B cell (primary cell): ENCODE measurements around the gene BMP7. TPM values are rescaled to one million over a fixed set of nuclear protein-coding genes. Genes with fewer than 3 reads are reported as not detected.

Source experiments
- ATAC-seq: fragments of 200-7000 bp; cut with Tn5 transposase; one replicate; pipeline ENCODE4 v1.10.0; 2021; ENCODE audit warnings: low read depth, mild to moderate bottlenecking, moderate number of reproducible peaks, moderate library complexity
- CTCF ChIA-PET: fragments of 350-600 bp; sonication (Branson Sonifier 250); formaldehyde crosslinking; loops from one replicate; lab custom pipeline; 2021; ENCODE audit warnings: antibody characterized with exemption, inconsistent platforms; lab: Charles Lee
- POLR2A ChIA-PET: fragments of 350-600 bp; sonication (Branson Sonifier 250); formaldehyde crosslinking; loops from one replicate; lab custom pipeline; 2021; ENCODE audit warnings: antibody characterized with exemption; lab: Charles Lee
- DNase-seq: peaks from one replicate; pipeline ENCODE4 v3.0.0; 2013
- H2AFZ ChIP-seq: 2 replicates; pipeline ENCODE4 v1.6.1; 2012; ENCODE audit warnings: mild to moderate bottlenecking, low read depth, low read length; ENCODE audit not compliant: insufficient read depth, poor library complexity, severe bottlenecking
- H3K27ac ChIP-seq, 2 donors: 1 replicate in 1 of 2; 2 replicates in 1 of 2; pipeline ENCODE4 v1.5.1; 2012 to 2013; ENCODE audit warnings: low read length in 2 of 2, mild to moderate bottlenecking in 2 of 2, moderate library complexity in 1 of 2
- H3K27me3 ChIP-seq, 4 experiments: fragments of 200-600 bp in 1 of 4; sonication (generic) in 1 of 4; replicated peaks in 1 of 4; 1 replicate in 2 of 4; 2 replicates in 2 of 4; pipeline versions ENCODE4 v1.6.1 to v1.7.0; 2013 to 2016; ENCODE audit warnings: low read length in 3 of 4, mild to moderate bottlenecking in 2 of 4, mixed read lengths in 1 of 4, moderate library complexity in 1 of 4; ENCODE audit not compliant: insufficient read depth in 4 of 4, control insufficient read depth in 3 of 4; ENCODE audit errors: control extremely low read depth in 1 of 4
- H3K36me3 ChIP-seq, 2 experiments: replicated peaks in 1 of 2; 1 replicate in 1 of 2; 2 replicates in 1 of 2; pipeline versions ENCODE4 v1.6.1 to v1.7.1; 2013; ENCODE audit warnings: low read length in 1 of 2; ENCODE audit not compliant: insufficient read depth in 2 of 2, control insufficient read depth in 1 of 2; ENCODE audit errors: control extremely low read depth in 1 of 2, extremely low read depth in 1 of 2
- H3K4me1 ChIP-seq, 2 donors: fragments of 200-600 bp in 1 of 2; sonication (generic) in 1 of 2; 1 replicate in 1 of 2; 2 replicates in 1 of 2; pipeline versions ENCODE4 v1.5.1 to v1.6.1; 2013 to 2017; ENCODE audit warnings: low read length in 2 of 2; ENCODE audit not compliant: control insufficient read depth in 2 of 2, insufficient read depth in 2 of 2
- H3K4me2 ChIP-seq: replicated peaks from 2 replicates; pipeline ENCODE3; 2012; ENCODE audit warnings: mild to moderate bottlenecking, low read depth, low read length; ENCODE audit not compliant: poor library complexity, severe bottlenecking
- H3K4me3 ChIP-seq, 5 experiments: fragments of 200-600 bp in 1 of 5; sonication (generic) in 1 of 5; 1 replicate in 3 of 5; 2 replicates in 2 of 5; pipeline versions ENCODE4 v1.5.1 to v1.7.0; 2011 to 2016; ENCODE audit warnings: low read length in 4 of 5, mild to moderate bottlenecking in 4 of 5, low read depth in 2 of 5, control low read depth in 1 of 5, moderate library complexity in 1 of 5; ENCODE audit not compliant: insufficient read depth in 1 of 5; ENCODE audit errors: control extremely low read depth in 1 of 5, extremely low read depth in 1 of 5
- H3K79me2 ChIP-seq: fragments of 200-600 bp; sonication (generic); one replicate; pipeline ENCODE4 v1.6.0; 2016; ENCODE audit warnings: low read length; ENCODE audit not compliant: control insufficient read depth, insufficient read depth
- H3K9ac ChIP-seq: fragments of 200-600 bp; sonication (generic); 2 replicates; pipeline ENCODE4 v1.6.1; 2017; ENCODE audit warnings: mild to moderate bottlenecking, low read length, moderate library complexity
- H3K9me3 ChIP-seq, 3 donors: one replicate each; pipeline versions ENCODE4 v1.6.1 to v1.7.1; 2013; ENCODE audit warnings: low read length in 2 of 3; ENCODE audit not compliant: control insufficient read depth in 2 of 3, insufficient read depth in 1 of 3; ENCODE audit errors: control extremely low read depth in 1 of 3
- H4K20me1 ChIP-seq: 2 replicates; pipeline ENCODE4 v1.6.0; 2012; ENCODE audit warnings: mild to moderate bottlenecking, low read length; ENCODE audit not compliant: insufficient read depth, control insufficient read depth, poor library complexity, severe bottlenecking
- H3K27ac Mint-ChIP-seq: one replicate; pipeline ENCODE4 v1.8.0; 2021; ENCODE audit warnings: mixed read lengths
- H3K27me3 Mint-ChIP-seq: one replicate; pipeline ENCODE4 v1.8.0; 2021; ENCODE audit warnings: mixed read lengths
- H3K4me1 Mint-ChIP-seq: one replicate; pipeline ENCODE4 v1.8.0; 2021; ENCODE audit warnings: mixed read lengths
- H3K4me3 Mint-ChIP-seq: one replicate; pipeline ENCODE4 v1.8.0; 2021; ENCODE audit warnings: mixed read lengths
- H3K9me3 Mint-ChIP-seq: one replicate; pipeline ENCODE4 v1.8.0; 2022; ENCODE audit warnings: mixed read lengths; ENCODE audit not compliant: insufficient read depth
- EZH2 ChIP-seq: IDR thresholded peaks from 2 replicates; pipeline ENCODE4 v1.6.1; 2012; ENCODE audit warnings: borderline replicate concordance, low read depth, mild to moderate bottlenecking, moderate library complexity, low read length; ENCODE audit not compliant: insufficient read depth, poor library complexity, severe bottlenecking
- WGBS: methylation state at CpG from one replicate; pipeline ENCODE4 v1.1.5; 2013; ENCODE audit warnings: missing lambda C conversion rate; ENCODE audit not compliant: insufficient coverage; 5-methylcytosine and 5-hydroxymethylcytosine counted together
- intact Hi-C: fragments of 100-400 bp; cut with micrococcal nuclease; formaldehyde crosslinking; loops from one replicate; pipeline ENCODE4 v1.10.0; 2022
- polyA plus RNA-seq: library from polyadenylated mRNA; depleted of rRNA; stranded (reverse); fragments of >200 nt; gene quantifications from 2 replicates; pipeline ENCODE4 v1.2.3, GENCODE V29; 2012
- total RNA-seq, 2 donors: library from RNA; stranded (reverse); fragments of 120-200 nt in 1 of 2; gene quantifications; 1 replicate in 1 of 2; 2 replicates in 1 of 2; pipeline versions ENCODE4 v1.2.3 to v1.2.4, GENCODE V29; 2013 to 2022
- TF ChIP-seq, protein P1 (sequence below): fragments of 200-600 bp; IDR thresholded peaks from one replicate; pipeline ENCODE4 v1.8.0; 2022; ENCODE audit warnings: antibody characterized with exemption, mild to moderate bottlenecking

BMP7 gene
- total and polyA plus RNA-seq, 2 donors (not counting 1 experiment from before 2014, with no cell fraction given) = not detected

DNA sequence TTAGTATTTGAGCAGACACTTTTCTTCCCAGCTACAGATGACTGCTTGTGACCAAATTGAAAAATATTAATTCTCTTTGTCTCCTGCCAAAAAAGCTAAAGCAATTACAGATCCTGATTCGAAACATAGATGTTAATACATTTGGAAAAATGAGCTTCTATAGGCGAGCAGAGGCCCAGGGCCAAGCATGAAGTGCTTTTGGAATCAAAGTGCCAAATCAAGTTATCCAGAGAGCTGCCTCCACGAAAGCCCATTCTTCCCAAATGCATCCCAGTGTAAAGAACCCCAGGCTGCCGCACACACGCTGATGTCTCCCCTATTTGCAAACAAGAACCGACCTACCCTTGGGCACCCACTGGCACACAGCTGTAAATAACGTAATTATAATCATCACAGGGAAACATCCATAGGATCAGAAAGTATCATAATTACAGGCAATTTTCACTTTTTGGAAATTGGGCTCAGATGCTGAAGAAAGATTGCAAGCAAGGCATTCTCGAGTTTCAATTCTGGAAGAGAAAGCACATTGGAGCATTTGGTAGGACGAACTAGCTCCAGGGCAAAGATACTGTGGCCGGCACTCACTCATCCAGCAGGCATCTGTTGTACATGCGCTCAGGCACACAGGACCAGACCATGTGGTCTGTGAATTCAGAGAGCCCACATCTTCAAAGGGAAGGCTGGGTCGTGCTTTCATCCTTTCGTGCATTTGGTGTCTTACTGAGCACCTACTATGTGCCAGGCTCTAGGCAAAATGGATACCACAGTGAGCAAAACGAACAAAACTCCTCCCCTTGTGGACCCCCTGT, 45.9 kb downstream of the BMP7 start:
- Histone ChIP-seq H3K4me1 (no peaks in the 10 kb centered on the region), H3K36me3 (no peaks in the 10 kb centered on the region), H2AFZ (no peak overlapping the region), H3K4me3 (no peak overlapping the region), H4K20me1 (no peaks in the 10 kb centered on the region), H3K27ac (no peak overlapping the region), H3K9me3 (peaks cover 0 to 11% (median 0%) of the 10 kb centered on the region in 3 donors), H3K79me2 (no peaks in the 10 kb centered on the region), H3K9ac (no peak overlapping the region), H3K27me3 (no peaks in the 10 kb centered on the region), H3K4me2 (no peak overlapping the region)
- intact Hi-C loops = no loop called here
- H3K4me3 Mint-ChIP-seq = no peak overlapping the region
- DNase-seq (no peak), ATAC-seq (no peak)
- 73% methylated on average over 11 of the region's 14 CpGs for WGBS
- POLR2A ChIA-PET = no interaction called here
- TF ChIP-seq, protein P1, sequence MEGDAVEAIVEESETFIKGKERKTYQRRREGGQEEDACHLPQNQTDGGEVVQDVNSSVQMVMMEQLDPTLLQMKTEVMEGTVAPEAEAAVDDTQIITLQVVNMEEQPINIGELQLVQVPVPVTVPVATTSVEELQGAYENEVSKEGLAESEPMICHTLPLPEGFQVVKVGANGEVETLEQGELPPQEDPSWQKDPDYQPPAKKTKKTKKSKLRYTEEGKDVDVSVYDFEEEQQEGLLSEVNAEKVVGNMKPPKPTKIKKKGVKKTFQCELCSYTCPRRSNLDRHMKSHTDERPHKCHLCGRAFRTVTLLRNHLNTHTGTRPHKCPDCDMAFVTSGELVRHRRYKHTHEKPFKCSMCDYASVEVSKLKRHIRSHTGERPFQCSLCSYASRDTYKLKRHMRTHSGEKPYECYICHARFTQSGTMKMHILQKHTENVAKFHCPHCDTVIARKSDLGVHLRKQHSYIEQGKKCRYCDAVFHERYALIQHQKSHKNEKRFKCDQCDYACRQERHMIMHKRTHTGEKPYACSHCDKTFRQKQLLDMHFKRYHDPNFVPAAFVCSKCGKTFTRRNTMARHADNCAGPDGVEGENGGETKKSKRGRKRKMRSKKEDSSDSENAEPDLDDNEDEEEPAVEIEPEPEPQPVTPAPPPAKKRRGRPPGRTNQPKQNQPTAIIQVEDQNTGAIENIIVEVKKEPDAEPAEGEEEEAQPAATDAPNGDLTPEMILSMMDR = no peak
- no peak for TF ChIP-seq EZH2
- no peaks in the 10 kb centered on the region for H3K9me3 Mint-ChIP-seq
- no peak overlapping the region for H3K27ac Mint-ChIP-seq
- peaks cover 3% of the 10 kb centered on the region for H3K27me3 Mint-ChIP-seq
- H3K4me1 Mint-ChIP-seq = no peaks in the 10 kb centered on the region
- CTCF ChIA-PET = no interaction called here

DNA sequence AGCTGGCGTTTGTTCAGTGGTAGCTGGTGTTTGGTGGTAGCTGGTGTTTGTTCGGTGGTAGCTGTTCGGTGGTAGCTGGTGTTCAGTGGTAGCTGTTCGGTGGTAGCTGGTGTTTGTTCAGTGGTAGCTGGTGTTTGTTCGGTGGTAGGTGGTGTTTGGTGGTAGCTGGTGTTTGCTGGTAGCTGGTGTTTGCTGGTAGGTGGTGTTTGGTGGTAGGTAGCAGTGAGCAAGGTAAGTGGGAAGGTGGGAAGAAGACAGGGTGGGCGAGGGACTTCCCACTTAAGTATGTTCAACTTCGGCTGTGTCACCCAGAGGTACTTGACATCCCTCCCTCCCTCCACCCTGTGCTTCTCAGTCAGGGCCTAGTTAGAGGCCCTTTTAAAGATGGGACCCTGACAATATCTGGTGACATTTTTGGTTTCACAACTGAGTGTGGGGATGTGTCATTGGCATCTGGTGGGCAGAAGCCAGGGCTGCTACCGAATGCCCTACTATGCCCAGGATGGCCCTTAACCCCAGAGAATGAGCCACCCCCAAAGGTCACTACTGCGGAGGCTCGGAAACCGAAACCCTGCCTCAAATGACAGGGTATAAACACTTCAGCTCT, 47.3 kb downstream of the BMP7 start:
- no peaks in the 10 kb centered on the region for H3K9me3 Mint-ChIP-seq
- no peak overlapping the region for H3K9ac ChIP-seq
- CTCF ChIA-PET = no interaction called here
- no peak for ATAC-seq
- TF ChIP-seq, protein P1 = no peak
- no peak for TF ChIP-seq EZH2
- H3K4me3 Mint-ChIP-seq = no peak overlapping the region
- H3K9me3 ChIP-seq = peaks cover 0 to 8% (median 0%) of the 10 kb centered on the region in 3 donors
- no peak overlapping the region for H3K4me2 ChIP-seq
- no peaks in the 10 kb centered on the region for H3K36me3 ChIP-seq
- no peaks in the 10 kb centered on the region for H4K20me1 ChIP-seq
- H3K4me3 ChIP-seq = no peak overlapping the region
- no peak overlapping the region for H2AFZ ChIP-seq
- H3K27ac ChIP-seq = no peak overlapping the region
- POLR2A ChIA-PET = no interaction called here
- H3K27me3 Mint-ChIP-seq = peaks cover 6% of the 10 kb centered on the region
- WGBS = 90% methylated on average over 9 of the region's 11 CpGs
- H3K27me3 ChIP-seq = no peaks in the 10 kb centered on the region
- no peak overlapping the region for H3K27ac Mint-ChIP-seq
- H3K4me1 Mint-ChIP-seq = no peaks in the 10 kb centered on the region
- no peak for DNase-seq
- H3K4me1 ChIP-seq = no peaks in the 10 kb centered on the region
- no peaks in the 10 kb centered on the region for H3K79me2 ChIP-seq
- intact Hi-C loops = no loop called here
